ENCODE results near the gene APEH. TPM values are rescaled to one million over a fixed set of nuclear protein-coding genes. Genes with fewer than 3 reads are reported as not detected.

Gene APEH
- total and polyA plus RNA-seq, 2 of the 13 experiments (the other 11 are each of a cell fraction or from before 2014, with no cell fraction given) = 116 to 130 TPM

DNA sequence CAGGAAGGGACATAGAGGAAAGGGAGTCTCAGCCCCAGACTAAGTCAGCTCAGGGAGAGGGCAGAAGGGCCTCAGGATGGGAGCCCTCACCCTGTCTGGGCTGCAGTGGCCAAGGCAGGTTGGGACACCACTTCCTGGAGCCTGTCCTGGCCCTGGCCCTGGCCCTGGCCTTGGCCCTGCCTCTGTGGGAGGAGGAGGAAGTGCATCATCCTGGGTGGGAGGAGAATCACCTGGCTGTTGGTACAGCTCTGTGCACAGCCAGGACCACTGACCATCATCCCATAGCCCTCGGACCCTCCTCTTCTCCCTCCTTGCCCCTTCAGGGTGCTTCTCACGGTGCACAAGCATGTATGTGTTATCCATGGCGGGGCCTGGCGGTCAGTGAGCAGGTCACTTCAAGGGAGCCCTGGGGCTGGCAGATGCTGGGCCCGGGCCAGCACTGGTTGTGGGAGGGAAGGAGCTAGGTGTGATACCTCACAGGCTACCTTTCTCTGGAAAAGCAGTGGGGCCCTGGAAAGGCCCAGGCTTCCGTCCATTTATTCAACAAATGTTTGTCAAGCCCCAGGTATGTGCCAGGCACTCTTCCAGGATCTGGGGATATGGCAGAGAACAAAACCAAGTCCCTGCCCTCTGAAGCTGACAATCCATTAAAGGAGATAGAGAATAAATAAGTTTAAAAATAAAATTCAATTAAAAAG is 8.2 kb upstream of the APEH start (continued):
- TF ChIP-seq, protein P1, sequence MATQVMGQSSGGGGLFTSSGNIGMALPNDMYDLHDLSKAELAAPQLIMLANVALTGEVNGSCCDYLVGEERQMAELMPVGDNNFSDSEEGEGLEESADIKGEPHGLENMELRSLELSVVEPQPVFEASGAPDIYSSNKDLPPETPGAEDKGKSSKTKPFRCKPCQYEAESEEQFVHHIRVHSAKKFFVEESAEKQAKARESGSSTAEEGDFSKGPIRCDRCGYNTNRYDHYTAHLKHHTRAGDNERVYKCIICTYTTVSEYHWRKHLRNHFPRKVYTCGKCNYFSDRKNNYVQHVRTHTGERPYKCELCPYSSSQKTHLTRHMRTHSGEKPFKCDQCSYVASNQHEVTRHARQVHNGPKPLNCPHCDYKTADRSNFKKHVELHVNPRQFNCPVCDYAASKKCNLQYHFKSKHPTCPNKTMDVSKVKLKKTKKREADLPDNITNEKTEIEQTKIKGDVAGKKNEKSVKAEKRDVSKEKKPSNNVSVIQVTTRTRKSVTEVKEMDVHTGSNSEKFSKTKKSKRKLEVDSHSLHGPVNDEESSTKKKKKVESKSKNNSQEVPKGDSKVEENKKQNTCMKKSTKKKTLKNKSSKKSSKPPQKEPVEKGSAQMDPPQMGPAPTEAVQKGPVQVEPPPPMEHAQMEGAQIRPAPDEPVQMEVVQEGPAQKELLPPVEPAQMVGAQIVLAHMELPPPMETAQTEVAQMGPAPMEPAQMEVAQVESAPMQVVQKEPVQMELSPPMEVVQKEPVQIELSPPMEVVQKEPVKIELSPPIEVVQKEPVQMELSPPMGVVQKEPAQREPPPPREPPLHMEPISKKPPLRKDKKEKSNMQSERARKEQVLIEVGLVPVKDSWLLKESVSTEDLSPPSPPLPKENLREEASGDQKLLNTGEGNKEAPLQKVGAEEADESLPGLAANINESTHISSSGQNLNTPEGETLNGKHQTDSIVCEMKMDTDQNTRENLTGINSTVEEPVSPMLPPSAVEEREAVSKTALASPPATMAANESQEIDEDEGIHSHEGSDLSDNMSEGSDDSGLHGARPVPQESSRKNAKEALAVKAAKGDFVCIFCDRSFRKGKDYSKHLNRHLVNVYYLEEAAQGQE (IDR thresholded peaks at IDR 0.05; ENCODE audit: borderline replicate concordance in 1 of 2, low read depth in 1 of 2, low read length in 2 of 2) = no peak
- TF ChIP-seq NR2F2 (IDR thresholded peaks at IDR 0.05; ENCODE audit: borderline replicate concordance, low read depth) (no peak), SRSF4 (IDR thresholded peaks at IDR 0.05; ENCODE audit: low read depth, low read length, poor library complexity, severe bottlenecking) (no peak), EHMT2 (IDR thresholded peaks at IDR 0.05; ENCODE audit: borderline replicate concordance, low read depth, low read length) (no peak), EP300 (IDR thresholded peaks at IDR 0.05; ENCODE audit: low read depth in 2 of 2, low read length in 2 of 2) (0 out of 4 replicates have a peak, but pooled peaks of 1 of the 2 experiments have one; percentile 10), EP300 (CRISPR knock-in tag; IDR thresholded peaks at IDR 0.05; ENCODE audit: borderline replicate concordance) (no peak), NR3C1 (CRISPR knock-in tag; IDR thresholded peaks at IDR 0.05) (no peak), ZNF205 (CRISPR knock-in tag; IDR thresholded peaks at IDR 0.05) (no peak), ZMYM3 (CRISPR knock-in tag; IDR thresholded peaks at IDR 0.05) (no peak), MZF1 (CRISPR knock-in tag; IDR thresholded peaks at IDR 0.05; ENCODE audit: borderline replicate concordance) (0 out of 2 replicates have a peak, but pooled peaks have one; percentile 28), TRIM24 (CRISPR knock-in tag; IDR thresholded peaks at IDR 0.05) (no peak), MEF2D (CRISPR knock-in tag; IDR thresholded peaks at IDR 0.05) (peak; percentile 39; the same call in 1 of the 2 replicates)
- TF ChIP-seq, protein P2, sequence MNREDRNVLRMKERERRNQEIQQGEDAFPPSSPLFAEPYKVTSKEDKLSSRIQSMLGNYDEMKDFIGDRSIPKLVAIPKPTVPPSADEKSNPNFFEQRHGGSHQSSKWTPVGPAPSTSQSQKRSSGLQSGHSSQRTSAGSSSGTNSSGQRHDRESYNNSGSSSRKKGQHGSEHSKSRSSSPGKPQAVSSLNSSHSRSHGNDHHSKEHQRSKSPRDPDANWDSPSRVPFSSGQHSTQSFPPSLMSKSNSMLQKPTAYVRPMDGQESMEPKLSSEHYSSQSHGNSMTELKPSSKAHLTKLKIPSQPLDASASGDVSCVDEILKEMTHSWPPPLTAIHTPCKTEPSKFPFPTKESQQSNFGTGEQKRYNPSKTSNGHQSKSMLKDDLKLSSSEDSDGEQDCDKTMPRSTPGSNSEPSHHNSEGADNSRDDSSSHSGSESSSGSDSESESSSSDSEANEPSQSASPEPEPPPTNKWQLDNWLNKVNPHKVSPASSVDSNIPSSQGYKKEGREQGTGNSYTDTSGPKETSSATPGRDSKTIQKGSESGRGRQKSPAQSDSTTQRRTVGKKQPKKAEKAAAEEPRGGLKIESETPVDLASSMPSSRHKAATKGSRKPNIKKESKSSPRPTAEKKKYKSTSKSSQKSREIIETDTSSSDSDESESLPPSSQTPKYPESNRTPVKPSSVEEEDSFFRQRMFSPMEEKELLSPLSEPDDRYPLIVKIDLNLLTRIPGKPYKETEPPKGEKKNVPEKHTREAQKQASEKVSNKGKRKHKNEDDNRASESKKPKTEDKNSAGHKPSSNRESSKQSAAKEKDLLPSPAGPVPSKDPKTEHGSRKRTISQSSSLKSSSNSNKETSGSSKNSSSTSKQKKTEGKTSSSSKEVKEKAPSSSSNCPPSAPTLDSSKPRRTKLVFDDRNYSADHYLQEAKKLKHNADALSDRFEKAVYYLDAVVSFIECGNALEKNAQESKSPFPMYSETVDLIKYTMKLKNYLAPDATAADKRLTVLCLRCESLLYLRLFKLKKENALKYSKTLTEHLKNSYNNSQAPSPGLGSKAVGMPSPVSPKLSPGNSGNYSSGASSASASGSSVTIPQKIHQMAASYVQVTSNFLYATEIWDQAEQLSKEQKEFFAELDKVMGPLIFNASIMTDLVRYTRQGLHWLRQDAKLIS (CRISPR knock-in tag; IDR thresholded peaks at IDR 0.05) = no peak
- TF ChIP-seq, protein P3, sequence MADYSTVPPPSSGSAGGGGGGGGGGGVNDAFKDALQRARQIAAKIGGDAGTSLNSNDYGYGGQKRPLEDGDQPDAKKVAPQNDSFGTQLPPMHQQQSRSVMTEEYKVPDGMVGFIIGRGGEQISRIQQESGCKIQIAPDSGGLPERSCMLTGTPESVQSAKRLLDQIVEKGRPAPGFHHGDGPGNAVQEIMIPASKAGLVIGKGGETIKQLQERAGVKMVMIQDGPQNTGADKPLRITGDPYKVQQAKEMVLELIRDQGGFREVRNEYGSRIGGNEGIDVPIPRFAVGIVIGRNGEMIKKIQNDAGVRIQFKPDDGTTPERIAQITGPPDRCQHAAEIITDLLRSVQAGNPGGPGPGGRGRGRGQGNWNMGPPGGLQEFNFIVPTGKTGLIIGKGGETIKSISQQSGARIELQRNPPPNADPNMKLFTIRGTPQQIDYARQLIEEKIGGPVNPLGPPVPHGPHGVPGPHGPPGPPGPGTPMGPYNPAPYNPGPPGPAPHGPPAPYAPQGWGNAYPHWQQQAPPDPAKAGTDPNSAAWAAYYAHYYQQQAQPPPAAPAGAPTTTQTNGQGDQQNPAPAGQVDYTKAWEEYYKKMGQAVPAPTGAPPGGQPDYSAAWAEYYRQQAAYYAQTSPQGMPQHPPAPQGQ (CRISPR knock-in tag; IDR thresholded peaks at IDR 0.05; ENCODE audit: borderline replicate concordance) = no peak
- TF ChIP-seq, protein P4, sequence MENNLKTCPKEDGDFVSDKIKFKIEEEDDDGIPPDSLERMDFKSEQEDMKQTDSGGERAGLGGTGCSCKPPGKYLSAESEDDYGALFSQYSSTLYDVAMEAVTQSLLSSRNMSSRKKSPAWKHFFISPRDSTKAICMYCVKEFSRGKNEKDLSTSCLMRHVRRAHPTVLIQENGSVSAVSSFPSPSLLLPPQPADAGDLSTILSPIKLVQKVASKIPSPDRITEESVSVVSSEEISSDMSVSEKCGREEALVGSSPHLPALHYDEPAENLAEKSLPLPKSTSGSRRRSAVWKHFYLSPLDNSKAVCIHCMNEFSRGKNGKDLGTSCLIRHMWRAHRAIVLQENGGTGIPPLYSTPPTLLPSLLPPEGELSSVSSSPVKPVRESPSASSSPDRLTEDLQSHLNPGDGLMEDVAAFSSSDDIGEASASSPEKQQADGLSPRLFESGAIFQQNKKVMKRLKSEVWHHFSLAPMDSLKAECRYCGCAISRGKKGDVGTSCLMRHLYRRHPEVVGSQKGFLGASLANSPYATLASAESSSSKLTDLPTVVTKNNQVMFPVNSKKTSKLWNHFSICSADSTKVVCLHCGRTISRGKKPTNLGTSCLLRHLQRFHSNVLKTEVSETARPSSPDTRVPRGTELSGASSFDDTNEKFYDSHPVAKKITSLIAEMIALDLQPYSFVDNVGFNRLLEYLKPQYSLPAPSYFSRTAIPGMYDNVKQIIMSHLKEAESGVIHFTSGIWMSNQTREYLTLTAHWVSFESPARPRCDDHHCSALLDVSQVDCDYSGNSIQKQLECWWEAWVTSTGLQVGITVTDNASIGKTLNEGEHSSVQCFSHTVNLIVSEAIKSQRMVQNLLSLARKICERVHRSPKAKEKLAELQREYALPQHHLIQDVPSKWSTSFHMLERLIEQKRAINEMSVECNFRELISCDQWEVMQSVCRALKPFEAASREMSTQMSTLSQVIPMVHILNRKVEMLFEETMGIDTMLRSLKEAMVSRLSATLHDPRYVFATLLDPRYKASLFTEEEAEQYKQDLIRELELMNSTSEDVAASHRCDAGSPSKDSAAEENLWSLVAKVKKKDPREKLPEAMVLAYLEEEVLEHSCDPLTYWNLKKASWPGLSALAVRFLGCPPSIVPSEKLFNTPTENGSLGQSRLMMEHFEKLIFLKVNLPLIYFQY (CRISPR knock-in tag; IDR thresholded peaks at IDR 0.05; ENCODE audit: borderline replicate concordance) = no peak
